GM12878 (cell line): ENCODE results near the gene GALNT17. TPM values are rescaled to one million over a fixed set of nuclear protein-coding genes. Genes with fewer than 3 reads are reported as not detected.

ENCODE experiments used
- ATAC-seq: fragments of 200-7000 bp; cut with Tn5 transposase; 3 replicates; pipeline ENCODE4 v1.9.1; 2020; ENCODE audit warnings: mild to moderate bottlenecking, moderate library complexity
- BruUV-seq: library from RNA; stranded (reverse); fragments of 400-500 nt; replicated peaks from 2 replicates; lab custom pipeline; 2021; lab: Mats Ljungman, UMichigan
- CTCF ChIA-PET: fragments of 300-600 bp; sonication (Branson Sonifier 250); formaldehyde crosslinking; extraction: SDS; loops from one replicate; lab custom pipeline; 2021; ENCODE audit warnings: inconsistent platforms; lab: Yijun Ruan, JAX
- POLR2A ChIA-PET: fragments of 350-600 bp; formaldehyde crosslinking; extraction: SDS; loops from one replicate; lab custom pipeline; 2021; ENCODE audit warnings: inconsistent platforms; lab: Charles Lee
- RAD21 ChIA-PET: fragments of 300-600 bp; sonication (Branson Sonifier 250); formaldehyde crosslinking; loops from one replicate; lab custom pipeline; 2023; ENCODE audit warnings: antibody characterized with exemption; ENCODE audit not compliant: unreplicated experiment; lab: Charles Lee
- SMC1A ChIA-PET: fragments of 300-600 bp; sonication (Branson Sonifier 250); formaldehyde crosslinking; loops from one replicate; lab custom pipeline; 2023; ENCODE audit not compliant: unreplicated experiment, uncharacterized antibody; lab: Charles Lee
- DNase-seq: peaks from one replicate; pipeline ENCODE4 v3.0.0-alpha.2; 2011; ENCODE audit warnings: low read depth, low spot score
- FAIRE-seq: peaks from 3 replicates; lab custom pipeline; 2011; peaks lifted over from hg19 to GRCh38; lab: Jason Lieb, UNC
- H2AFZ ChIP-seq: 2 replicates; pipeline ENCODE4 v1.6.0; 2011; ENCODE audit warnings: low read depth, low read length, control low read depth; ENCODE audit not compliant: control insufficient read depth
- H3K27ac ChIP-seq: 2 replicates; pipeline ENCODE4 v1.5.1; 2011; ENCODE audit warnings: control low read depth; ENCODE audit not compliant: control insufficient read depth, insufficient read depth
- H3K27me3 ChIP-seq, 2 experiments: replicated peaks in 1 of 2; 2 replicates each; pipeline versions ENCODE4 v1.6.0 to v1.6.1; 2011; ENCODE audit warnings: low read length in 1 of 2; ENCODE audit not compliant: control insufficient read depth in 2 of 2, insufficient read depth in 2 of 2
- H3K36me3 ChIP-seq, 2 experiments: 2 replicates each; pipeline ENCODE4 v1.5.1; 2011; ENCODE audit warnings: low read length in 1 of 2; ENCODE audit not compliant: control insufficient read depth in 2 of 2, insufficient read depth in 2 of 2
- H3K4me1 ChIP-seq: 2 replicates; pipeline ENCODE4 v1.6.1; 2011; ENCODE audit warnings: mild to moderate bottlenecking, low read length, moderate library complexity, mixed read lengths; ENCODE audit not compliant: control insufficient read depth, insufficient read depth
- H3K4me2 ChIP-seq: 2 replicates; pipeline ENCODE4 v1.6.0; 2011; ENCODE audit warnings: control low read depth; ENCODE audit not compliant: control insufficient read depth, insufficient read depth
- H3K4me3 ChIP-seq: fragments of 200-600 bp; sonication (generic); 2 replicates; pipeline ENCODE4 v1.5.1; 2016
- H3K79me2 ChIP-seq: 2 replicates; pipeline ENCODE4 v1.6.0; 2011; ENCODE audit warnings: low read length; ENCODE audit not compliant: control insufficient read depth, insufficient read depth
- H3K9ac ChIP-seq: 2 replicates; pipeline ENCODE4 v1.8.0; 2011; ENCODE audit warnings: low read length, control low read depth, mixed read lengths; ENCODE audit not compliant: control insufficient read depth, insufficient read depth
- H3K9me3 ChIP-seq: replicated peaks from 3 replicates; pipeline ENCODE4 v1.5.1; 2011; ENCODE audit warnings: mild to moderate bottlenecking, low read length; ENCODE audit not compliant: control insufficient read depth, insufficient read depth
- H4K20me1 ChIP-seq: 2 replicates; pipeline ENCODE4 v1.6.0; 2011; ENCODE audit not compliant: control insufficient read depth, insufficient read depth
- ATF3 ChIP-seq: IDR thresholded peaks from 2 replicates; pipeline ENCODE4 v1.6.1; 2011; ENCODE audit warnings: low read depth, mild to moderate bottlenecking, low read length, moderate library complexity, borderline replicate concordance; ENCODE audit errors: extremely low read depth
- CTCF ChIP-seq, 3 experiments: IDR thresholded peaks in 2 of 3; conservative IDR thresholded peaks in 1 of 3; 2 replicates each; pipeline ENCODE4 v1.5.1; 2011; ENCODE audit warnings: low read depth in 3 of 3, low read length in 3 of 3, mild to moderate bottlenecking in 3 of 3, control low read depth in 2 of 3, moderate library complexity in 2 of 3, inconsistent platforms in 1 of 3, mixed read lengths in 1 of 3; ENCODE audit not compliant: control insufficient read depth in 2 of 3, insufficient read depth in 1 of 3; ENCODE audit errors: extremely low read depth in 1 of 3
- EP300 ChIP-seq, 2 experiments: fragments of 150-350 bp in 1 of 2; IDR thresholded peaks; 2 replicates each; pipeline ENCODE4 v1.6.1; 2011 to 2012; ENCODE audit warnings: low read depth in 2 of 2, low read length in 2 of 2, borderline replicate concordance in 1 of 2, improper control_type of control experiment in 1 of 2, inconsistent platforms in 1 of 2; ENCODE audit not compliant: control insufficient read depth in 1 of 2
- HDGF ChIP-seq: fragments of 450-650 bp; IDR thresholded peaks from 2 replicates; pipeline ENCODE4 v1.6.1; 2016; ENCODE audit warnings: antibody characterized with exemption
- IRF4 ChIP-seq: IDR thresholded peaks from 2 replicates; pipeline ENCODE4 v1.6.1; 2011; ENCODE audit warnings: low read depth, low read length
- JUNB ChIP-seq: IDR thresholded peaks from 2 replicates; pipeline ENCODE4 v1.6.1; 2016; ENCODE audit warnings: antibody characterized with exemption, mild to moderate bottlenecking
- LARP7 ChIP-seq: fragments of 450-650 bp; IDR thresholded peaks from 2 replicates; pipeline ENCODE4 v1.6.1; 2017; ENCODE audit warnings: mild to moderate bottlenecking
- MTA3 ChIP-seq: IDR thresholded peaks from 2 replicates; pipeline ENCODE4 v1.6.1; 2012; ENCODE audit warnings: low read length, inconsistent platforms, borderline replicate concordance
- NFIC ChIP-seq: IDR thresholded peaks from 2 replicates; pipeline ENCODE4 v1.6.1; 2012; ENCODE audit warnings: low read depth, mild to moderate bottlenecking, inconsistent platforms, low read length, moderate library complexity
- NR2C2 ChIP-seq: IDR thresholded peaks from 2 replicates; pipeline ENCODE4 v1.6.1; 2011; ENCODE audit warnings: borderline replicate concordance, low read depth; ENCODE audit not compliant: control insufficient read depth, insufficient read length
- NR2F1 ChIP-seq: fragments of 450-650 bp; conservative IDR thresholded peaks from 2 replicates; pipeline ENCODE4 v1.6.1; 2017; ENCODE audit warnings: mild to moderate bottlenecking
- PRDM15 ChIP-seq: fragments of 450-650 bp; formaldehyde crosslinking; IDR thresholded peaks from 2 replicates; pipeline ENCODE4 v1.4.0; 2020; ENCODE audit warnings: mild to moderate bottlenecking, moderate library complexity
- RAD51 ChIP-seq: fragments of 450-650 bp; IDR thresholded peaks from 2 replicates; pipeline ENCODE4 v1.6.1; 2016; ENCODE audit warnings: moderate library complexity, mild to moderate bottlenecking, inconsistent platforms
- RUNX3 ChIP-seq: IDR thresholded peaks from 2 replicates; pipeline ENCODE4 v1.6.1; 2012; ENCODE audit warnings: low read length, inconsistent platforms
- SUZ12 ChIP-seq: fragments of 200-600 bp; sonication (generic); IDR thresholded peaks from one replicate; pipeline ENCODE4 v1.6.1; 2018; ENCODE audit warnings: antibody characterized with exemption, mild to moderate bottlenecking; ENCODE audit not compliant: unreplicated experiment
- WGBS: methylation state at CpG from one replicate; pipeline ENCODE4 v1.1.6; 2016; ENCODE audit warnings: low lambda C conversion rate; ENCODE audit not compliant: insufficient replicate concordance, insufficient coverage; ENCODE audit errors: missing lambda C conversion rate; 5-methylcytosine and 5-hydroxymethylcytosine counted together
- in situ Hi-C: fragments of 300-500 bp; cut with MboI; formaldehyde crosslinking; loops from 9 replicates; pipeline ENCODE4 v1.14.3; 2018; ENCODE audit warnings: mixed read lengths
- intact Hi-C: fragments of 100-400 bp; cut with micrococcal nuclease; formaldehyde crosslinking; loops from one replicate; pipeline ENCODE4 v1.14.2; 2022; ENCODE audit not compliant: unreplicated experiment
- polyA plus RNA-seq, 11 experiments: library from polyadenylated mRNA; depleted of rRNA in 4 of 11; unstranded in 6 of 11; stranded (reverse) in 5 of 11; fragments of >200 nt; fragmentation: Nextera tagmentation in 4 of 11; fragmentation: Illumina TruSeq in 1 of 11; extraction: Ambion mirVana in 4 of 11; extraction: Trizol in 1 of 11; gene quantifications; 1 replicate in 1 of 11; 2 replicates in 10 of 11; pipeline versions ENCODE4 v1.2.1 to v1.2.3, GENCODE V29; 2011 to 2016; ENCODE audit warnings: inconsistent platforms in 2 of 11, missing spikeins in 2 of 11, low read depth in 1 of 11
- total RNA-seq, 4 experiments: library from RNA; depleted of rRNA in 3 of 4; stranded (reverse); fragments of >200 nt in 3 of 4; fragmentation: Illumina TruSeq in 1 of 4; extraction: Trizol in 1 of 4; gene quantifications; 2 replicates each; pipeline versions ENCODE4 v1.2.1 to v1.2.3, GENCODE V29; 2013 to 2021

Gene GALNT17
- total and polyA plus RNA-seq, 10 of the 15 experiments (the other 5 are each of a cell fraction or from before 2014, with no cell fraction given), result 0.12 to 0.15 TPM; not detected in 8

GRCh38 chr7:71594736-71595135 is 462.8 kb downstream of the GALNT17 start:
- no peaks in the 10 kb centered on the region for H3K27me3 ChIP-seq
- intact Hi-C loops, result no loop called here

GRCh38 chr7:71595176-71595575 is 463.2 kb downstream of the GALNT17 start:
- BruUV-seq, result no TSS peak
- Histone ChIP-seq H3K27ac (no peak overlapping the region), H4K20me1 (no peaks in the 10 kb centered on the region), H3K4me3 (no peak overlapping the region), H3K4me2 (no peak overlapping the region), H3K36me3 (no peaks in the 10 kb centered on the region), H2AFZ (no peak overlapping the region), H3K79me2 (no peaks in the 10 kb centered on the region), H3K9ac (no peak overlapping the region), H3K4me1 (no peaks in the 10 kb centered on the region), H3K9me3 (no peaks in the 10 kb centered on the region; the same call in 2 of the 3 replicates), H3K27me3 (no peaks in the 10 kb centered on the region)
- no peak for FAIRE-seq
- ChIA-PET CTCF (no interaction called here), RAD21 (no interaction called here), SMC1A (interaction anchor here (0.9 kb wide), 1 partner anchor 908 kb away, joined by 3 read pairs; no protein-coding TSS in a partner anchor), POLR2A (no interaction called here)
- no peak for DNase-seq
- 46% methylated on average over 3 of the region's 3 CpGs for WGBS
- ATAC-seq, result no peak
- in situ Hi-C loops (no loop called here), intact Hi-C loops (no loop called here)
- no peak for TF ChIP-seq LARP7
- no peak for TF ChIP-seq CTCF (IDR thresholded peaks at IDR 0.05 in 2 of 3, conservative IDR thresholded peaks at IDR 0.05 in 1 of 3; ENCODE audit: control insufficient read depth in 2 of 3, extremely low read depth in 1 of 3, insufficient read depth in 1 of 3, low read depth in 3 of 3, low read length in 3 of 3)
- TF ChIP-seq HDGF, result no peak
- TF ChIP-seq ATF3, result no peak
- TF ChIP-seq SUZ12, result no peak
- no peak for TF ChIP-seq NR2C2
- no peak for TF ChIP-seq EP300 (IDR thresholded peaks at IDR 0.05; ENCODE audit: borderline replicate concordance in 1 of 2, control insufficient read depth in 1 of 2, low read depth in 2 of 2, low read length in 2 of 2)
- TF ChIP-seq PRDM15 (CRISPR knock-in tag), result no peak
- no peak for TF ChIP-seq NR2F1
- TF ChIP-seq MTA3, result no peak

More at GRCh38 chr7:71594736-71595135, 462.8 kb downstream of the GALNT17 start:
- no peak overlapping the region for H3K4me3 ChIP-seq
- POLR2A ChIA-PET, result no interaction called here
- FAIRE-seq, result no peak
- TF ChIP-seq NFIC (no peak), JUNB (no peak), IRF4 (no peak), RAD51 (no peak), RUNX3 (no peak)
- TF ChIP-seq, all 136 proteins: peak for 0
- ChIA-PET RAD21 (no interaction called here), SMC1A (interaction anchor here (0.9 kb wide), 1 partner anchor 907 kb away, joined by 3 read pairs; no protein-coding TSS in a partner anchor), CTCF (no interaction called here)
- no peaks in the 10 kb centered on the region; the same call in 2 of the 3 replicates for H3K9me3 ChIP-seq
- no TSS peak for BruUV-seq
- ATAC-seq (no peak), DNase-seq (no peak)
- in situ Hi-C loops, result no loop called here
- H2AFZ ChIP-seq, result no peak overlapping the region
- no peaks in the 10 kb centered on the region for H4K20me1 ChIP-seq
- H3K4me1 ChIP-seq, result no peaks in the 10 kb centered on the region
- H3K4me2 ChIP-seq, result no peak overlapping the region
- no peak overlapping the region for H3K9ac ChIP-seq
- H3K79me2 ChIP-seq, result no peaks in the 10 kb centered on the region
- no peak overlapping the region for H3K27ac ChIP-seq
- H3K36me3 ChIP-seq, result no peaks in the 10 kb centered on the region
